K562 (cell line): ENCODE data around the gene ZNF516. TPM values are rescaled to one million over a fixed set of nuclear protein-coding genes. Genes with fewer than 3 reads are reported as not detected.

Experiments used
- ATAC-seq: fragments of 200-7000 bp; cut with Tn5 transposase; 3 replicates; pipeline ENCODE4 v1.9.1; 2020; ENCODE audit warnings: moderate library complexity
- BruUV-seq: library from RNA; stranded (reverse); fragments of 400-500 nt; replicated peaks from 2 replicates; lab custom pipeline; 2021; lab: Mats Ljungman, UMichigan
- CTCF ChIA-PET: fragments of 300-600 bp; formaldehyde crosslinking; extraction: SDS; loops from one replicate; lab custom pipeline; 2021; ENCODE audit warnings: low intra/inter-chr PET ratio; lab: Yijun Ruan, JAX
- POLR2A ChIA-PET: fragments of 300-600, 350-650 bp; sonication (Branson Sonifier 250); formaldehyde crosslinking; extraction: SDS; loops from one replicate; lab custom pipeline; 2021; ENCODE audit warnings: antibody characterized with exemption, inconsistent platforms; lab: Yijun Ruan, JAX
- DNase-seq, 4 experiments: peaks; one replicate each; pipeline versions ENCODE4 v3.0.0 to v3.0.0-alpha.2; 2011 to 2018; ENCODE audit warnings: low spot score in 3 of 4, mixed read lengths in 3 of 4; ENCODE audit errors: extremely low read depth in 1 of 4
- FAIRE-seq: peaks from 2 replicates; lab custom pipeline; 2011; peaks lifted over from hg19 to GRCh38; lab: Jason Lieb, UNC
- H2AFZ ChIP-seq: 2 replicates; pipeline ENCODE4 v1.6.0; 2011; ENCODE audit warnings: low read depth, low read length, control low read depth, inconsistent platforms
- H3K27ac ChIP-seq: fragments of 200-600 bp; 3 replicates; pipeline ENCODE4 v1.8.0; 2011; ENCODE audit warnings: low read depth, mild to moderate bottlenecking, control low read depth, inconsistent platforms, low read length, moderate library complexity, mixed read lengths; ENCODE audit errors: extremely low read depth
- H3K27me3 ChIP-seq, 2 experiments: fragments of 300-600 bp in 1 of 2; 2 replicates in 1 of 2; 3 replicates in 1 of 2; pipeline versions ENCODE4 v1.6.0 to v1.8.0; 2011; ENCODE audit warnings: inconsistent platforms in 2 of 2, low read length in 2 of 2, mild to moderate bottlenecking in 1 of 2, mixed read lengths in 1 of 2, moderate library complexity in 1 of 2; ENCODE audit not compliant: control insufficient read depth in 2 of 2, insufficient read depth in 2 of 2
- H3K36me3 ChIP-seq: fragments of 300-600 bp; 3 replicates; pipeline ENCODE4 v1.8.0; 2011; ENCODE audit warnings: mild to moderate bottlenecking, low read length, inconsistent platforms; ENCODE audit not compliant: control insufficient read depth, insufficient read depth
- H3K4me1 ChIP-seq, 2 experiments: fragments of 200-600 bp in 1 of 2; replicated peaks in 1 of 2; 2 replicates in 1 of 2; 3 replicates in 1 of 2; pipeline versions ENCODE4 v1.5.1 to v1.8.0; 2011; ENCODE audit warnings: inconsistent platforms in 2 of 2, low read length in 2 of 2, mild to moderate bottlenecking in 1 of 2, mixed read lengths in 1 of 2, moderate library complexity in 1 of 2; ENCODE audit not compliant: control insufficient read depth in 2 of 2, insufficient read depth in 2 of 2
- H3K4me2 ChIP-seq: 2 replicates; pipeline ENCODE4 v1.6.1; 2011; ENCODE audit warnings: low read length, control low read depth, inconsistent platforms, mixed read lengths; ENCODE audit not compliant: insufficient read depth
- H3K4me3 ChIP-seq: fragments of 200-600 bp; sonication (generic), shearing (Covaris generic); 2 replicates; pipeline ENCODE4 v1.5.1; 2016; ENCODE audit warnings: control low read depth, inconsistent platforms
- H3K79me2 ChIP-seq: fragments of 200-600 bp; 3 replicates; pipeline ENCODE4 v1.8.0; 2011; ENCODE audit warnings: low read length, inconsistent platforms; ENCODE audit not compliant: control insufficient read depth, insufficient read depth
- H3K9ac ChIP-seq, 2 experiments: 2 replicates each; pipeline versions ENCODE4 v1.6.0 to v1.6.1; 2011; ENCODE audit warnings: low read depth in 2 of 2, low read length in 2 of 2, control low read depth in 1 of 2, inconsistent platforms in 1 of 2, mild to moderate bottlenecking in 1 of 2, mixed read lengths in 1 of 2; ENCODE audit not compliant: insufficient read depth in 1 of 2
- H3K9me1 ChIP-seq: one replicate; pipeline ENCODE4 v1.6.0; 2011; ENCODE audit warnings: inconsistent platforms, mild to moderate bottlenecking, low read length, moderate library complexity; ENCODE audit not compliant: control insufficient read depth, insufficient read depth
- H3K9me3 ChIP-seq: replicated peaks from 2 replicates; pipeline ENCODE4 v1.5.1; 2011; ENCODE audit warnings: low read depth, low read length, inconsistent platforms; ENCODE audit not compliant: control insufficient read depth, insufficient read depth
- H4K20me1 ChIP-seq: replicated peaks from 2 replicates; pipeline ENCODE4 v1.6.1; 2011; ENCODE audit warnings: low read length, inconsistent platforms, mixed read lengths; ENCODE audit not compliant: control insufficient read depth, insufficient read depth
- BRF1 ChIP-seq: IDR thresholded peaks from 3 replicates; pipeline ENCODE4 v1.6.1; 2011; ENCODE audit warnings: borderline replicate concordance, mild to moderate bottlenecking; ENCODE audit not compliant: insufficient read length; ENCODE audit errors: extremely low read depth
- MTA2 ChIP-seq: fragments of 450-650 bp; IDR thresholded peaks from 2 replicates; pipeline ENCODE4 v1.6.1; 2016; ENCODE audit warnings: low read depth
- RBM34 ChIP-seq: fragments of 200-400 bp; formaldehyde crosslinking; IDR thresholded peaks from 2 replicates; pipeline ENCODE4 v1.6.1; 2018; ENCODE audit warnings: low read length, borderline replicate concordance; ENCODE audit not compliant: insufficient read depth
- SAFB2 ChIP-seq: fragments of 200-400 bp; formaldehyde crosslinking; IDR thresholded peaks from 2 replicates; pipeline ENCODE4 v1.6.1; 2018; ENCODE audit warnings: borderline replicate concordance, low read length, low read depth, moderate library complexity; ENCODE audit not compliant: severe bottlenecking
- TBL1XR1 ChIP-seq, 2 experiments: IDR thresholded peaks; 2 replicates each; pipeline ENCODE4 v1.6.1; 2012; ENCODE audit warnings: improper control_type of control experiment in 2 of 2, low read length in 2 of 2, mild to moderate bottlenecking in 1 of 2
- ZNF436 ChIP-seq: fragments of 250-450, 450-650 bp; sonication (Bioruptor Pico); formaldehyde crosslinking; IDR thresholded peaks from 2 replicates; pipeline ENCODE4 v1.7.0; 2020; ENCODE audit warnings: mild to moderate bottlenecking
- ZZZ3 ChIP-seq: fragments of 450-650 bp; IDR thresholded peaks from 2 replicates; pipeline ENCODE4 v1.6.1; 2016; ENCODE audit warnings: antibody characterized with exemption, mild to moderate bottlenecking, moderate library complexity
- WGBS: fragments of 100-300 bp; shearing (Covaris generic); methylation state at CpG from one replicate; pipeline ENCODE4 v1.1.6; 2016; ENCODE audit warnings: low coverage, mixed read lengths; ENCODE audit not compliant: insufficient coverage; ENCODE audit errors: missing lambda C conversion rate; 5-methylcytosine and 5-hydroxymethylcytosine counted together
- in situ Hi-C: fragments of 300-500 bp; cut with MboI; formaldehyde crosslinking; loops from 4 replicates; pipeline ENCODE4 v1.15.0; 2018; ENCODE audit warnings: inconsistent platforms, mixed read lengths
- intact Hi-C: fragments of 100-400 bp; cut with micrococcal nuclease; formaldehyde crosslinking; loops from 2 replicates; pipeline ENCODE4 v1.14.2; 2022
- polyA plus RNA-seq, 8 experiments: library from polyadenylated mRNA; depleted of rRNA in 4 of 8; stranded (reverse) in 5 of 8; unstranded in 3 of 8; fragments of >200 nt; fragmentation: Nextera tagmentation in 2 of 8; fragmentation: Illumina TruSeq in 1 of 8; extraction: Ambion mirVana in 2 of 8; extraction: Trizol in 1 of 8; gene quantifications; 2 replicates each; pipeline versions ENCODE4 v1.2.1 to v1.2.3, GENCODE V29; 2011 to 2014; ENCODE audit warnings: inconsistent platforms in 1 of 8, missing spikeins in 1 of 8
- total RNA-seq, 7 experiments: library from RNA; depleted of rRNA in 6 of 7; stranded (reverse); fragments of >200 nt in 6 of 7; fragmentation: Illumina TruSeq in 2 of 7; extraction: Trizol in 2 of 7; gene quantifications; 2 replicates each; pipeline versions ENCODE4 v1.2.1 to v1.2.3, GENCODE V29; 2011 to 2021; ENCODE audit warnings: low replicate concordance in 1 of 7
- TF ChIP-seq, protein P1 (sequence below): IDR thresholded peaks from 2 replicates; pipeline ENCODE4 v1.6.1; 2011; ENCODE audit not compliant: insufficient read length; ENCODE audit errors: extremely low read depth
- TF ChIP-seq, protein P2 (sequence below): fragments of 450-650 bp; IDR thresholded peaks from 2 replicates; pipeline ENCODE4 v1.6.1; 2016; ENCODE audit warnings: mild to moderate bottlenecking
- TF ChIP-seq, protein P3 (sequence below): fragments of 250-450 bp; sonication (Bioruptor Pico); IDR thresholded peaks from 2 replicates; pipeline ENCODE4 v1.8.0; 2021; ENCODE audit warnings: borderline replicate concordance, mild to moderate bottlenecking, moderate library complexity; ENCODE audit not compliant: poor library complexity, severe bottlenecking
- TF ChIP-seq, protein P4 (sequence below): IDR thresholded peaks from 2 replicates; pipeline ENCODE4 v1.6.1; 2011; ENCODE audit warnings: borderline replicate concordance, low read depth, mild to moderate bottlenecking, moderate library complexity, low read length; ENCODE audit not compliant: insufficient read depth, poor library complexity, severe bottlenecking

ZNF516 gene
- total and polyA plus RNA-seq, 9 of the 15 experiments (the other 6 are each of a cell fraction or from before 2014, with no cell fraction given), result 0.04 to 0.20 (median 0.08) TPM; not detected in 3

DNA sequence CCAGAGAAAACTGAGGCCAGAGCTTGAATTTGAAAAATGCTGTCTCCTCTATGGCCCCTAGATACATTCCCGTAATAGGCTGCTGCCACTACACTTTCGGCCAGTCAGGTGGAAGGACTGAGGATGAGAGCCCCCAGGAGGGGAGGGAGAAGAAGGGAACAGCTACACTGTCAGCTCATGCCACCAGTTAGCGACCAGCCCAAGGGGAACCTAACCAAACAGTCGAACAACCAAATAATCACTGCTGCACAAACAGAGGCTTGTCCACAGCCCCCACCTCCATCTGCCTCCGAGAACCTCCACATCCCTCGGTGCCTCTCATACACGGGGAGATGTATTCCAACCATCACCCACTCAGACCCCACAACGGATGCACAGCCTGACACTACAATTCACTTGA lies 7.3 kb downstream of the ZNF516 start:
- FAIRE-seq (no peak), ATAC-seq (no peak), DNase-seq (no peak)
- no peak overlapping the region for H3K4me3 ChIP-seq
- H3K9me3 ChIP-seq, result no peaks in the 10 kb centered on the region
- H3K27ac ChIP-seq, result no peak overlapping the region
- H3K4me2 ChIP-seq, result no peak overlapping the region
- H2AFZ ChIP-seq, result no peak overlapping the region
- H4K20me1 ChIP-seq, result no peaks in the 10 kb centered on the region
- intact Hi-C loops (no loop called here), in situ Hi-C loops (no loop called here)
- no peak overlapping the region for H3K9ac ChIP-seq
- no peaks in the 10 kb centered on the region for H3K36me3 ChIP-seq
- WGBS, result 1% methylated on average over 6 of the region's 8 CpGs
- POLR2A ChIA-PET, result no interaction called here
- H3K4me1 ChIP-seq, result peaks cover 0 to 16% of the 10 kb centered on the region in 2 experiments; a peak in 2 of 5 replicates
- H3K79me2 ChIP-seq, result no peaks in the 10 kb centered on the region
- H3K27me3 ChIP-seq, result peaks cover 9 to 18% of the 10 kb centered on the region in 2 experiments; a peak in 4 of 5 replicates
- CTCF ChIA-PET, result no interaction called here
- BruUV-seq, result no TSS peak
- H3K9me1 ChIP-seq, result no peaks in the 10 kb centered on the region
- TF ChIP-seq ZNF436 (CRISPR knock-in tag) (no peak), ZZZ3 (no peak), BRF1 (no peak), TBL1XR1 (IDR thresholded peaks at IDR 0.05; ENCODE audit: low read length in 2 of 2) (no peak), RBM34 (no peak), MTA2 (no peak), SAFB2 (no peak)
- TF ChIP-seq, protein P1, sequence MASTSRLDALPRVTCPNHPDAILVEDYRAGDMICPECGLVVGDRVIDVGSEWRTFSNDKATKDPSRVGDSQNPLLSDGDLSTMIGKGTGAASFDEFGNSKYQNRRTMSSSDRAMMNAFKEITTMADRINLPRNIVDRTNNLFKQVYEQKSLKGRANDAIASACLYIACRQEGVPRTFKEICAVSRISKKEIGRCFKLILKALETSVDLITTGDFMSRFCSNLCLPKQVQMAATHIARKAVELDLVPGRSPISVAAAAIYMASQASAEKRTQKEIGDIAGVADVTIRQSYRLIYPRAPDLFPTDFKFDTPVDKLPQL, result no peak
- TF ChIP-seq, protein P2, sequence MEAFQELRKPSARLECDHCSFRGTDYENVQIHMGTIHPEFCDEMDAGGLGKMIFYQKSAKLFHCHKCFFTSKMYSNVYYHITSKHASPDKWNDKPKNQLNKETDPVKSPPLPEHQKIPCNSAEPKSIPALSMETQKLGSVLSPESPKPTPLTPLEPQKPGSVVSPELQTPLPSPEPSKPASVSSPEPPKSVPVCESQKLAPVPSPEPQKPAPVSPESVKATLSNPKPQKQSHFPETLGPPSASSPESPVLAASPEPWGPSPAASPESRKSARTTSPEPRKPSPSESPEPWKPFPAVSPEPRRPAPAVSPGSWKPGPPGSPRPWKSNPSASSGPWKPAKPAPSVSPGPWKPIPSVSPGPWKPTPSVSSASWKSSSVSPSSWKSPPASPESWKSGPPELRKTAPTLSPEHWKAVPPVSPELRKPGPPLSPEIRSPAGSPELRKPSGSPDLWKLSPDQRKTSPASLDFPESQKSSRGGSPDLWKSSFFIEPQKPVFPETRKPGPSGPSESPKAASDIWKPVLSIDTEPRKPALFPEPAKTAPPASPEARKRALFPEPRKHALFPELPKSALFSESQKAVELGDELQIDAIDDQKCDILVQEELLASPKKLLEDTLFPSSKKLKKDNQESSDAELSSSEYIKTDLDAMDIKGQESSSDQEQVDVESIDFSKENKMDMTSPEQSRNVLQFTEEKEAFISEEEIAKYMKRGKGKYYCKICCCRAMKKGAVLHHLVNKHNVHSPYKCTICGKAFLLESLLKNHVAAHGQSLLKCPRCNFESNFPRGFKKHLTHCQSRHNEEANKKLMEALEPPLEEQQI, result no peak
- TF ChIP-seq, protein P3, sequence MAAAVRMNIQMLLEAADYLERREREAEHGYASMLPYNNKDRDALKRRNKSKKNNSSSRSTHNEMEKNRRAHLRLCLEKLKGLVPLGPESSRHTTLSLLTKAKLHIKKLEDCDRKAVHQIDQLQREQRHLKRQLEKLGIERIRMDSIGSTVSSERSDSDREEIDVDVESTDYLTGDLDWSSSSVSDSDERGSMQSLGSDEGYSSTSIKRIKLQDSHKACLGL, result no peak
- TF ChIP-seq, protein P4, sequence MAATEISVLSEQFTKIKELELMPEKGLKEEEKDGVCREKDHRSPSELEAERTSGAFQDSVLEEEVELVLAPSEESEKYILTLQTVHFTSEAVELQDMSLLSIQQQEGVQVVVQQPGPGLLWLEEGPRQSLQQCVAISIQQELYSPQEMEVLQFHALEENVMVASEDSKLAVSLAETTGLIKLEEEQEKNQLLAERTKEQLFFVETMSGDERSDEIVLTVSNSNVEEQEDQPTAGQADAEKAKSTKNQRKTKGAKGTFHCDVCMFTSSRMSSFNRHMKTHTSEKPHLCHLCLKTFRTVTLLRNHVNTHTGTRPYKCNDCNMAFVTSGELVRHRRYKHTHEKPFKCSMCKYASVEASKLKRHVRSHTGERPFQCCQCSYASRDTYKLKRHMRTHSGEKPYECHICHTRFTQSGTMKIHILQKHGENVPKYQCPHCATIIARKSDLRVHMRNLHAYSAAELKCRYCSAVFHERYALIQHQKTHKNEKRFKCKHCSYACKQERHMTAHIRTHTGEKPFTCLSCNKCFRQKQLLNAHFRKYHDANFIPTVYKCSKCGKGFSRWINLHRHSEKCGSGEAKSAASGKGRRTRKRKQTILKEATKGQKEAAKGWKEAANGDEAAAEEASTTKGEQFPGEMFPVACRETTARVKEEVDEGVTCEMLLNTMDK, result no peak
